RWPE2 (cell line): ENCODE data around the gene SSPN.
"Not testable (repeated sequence)": the region's sequence is repeated elsewhere in the genome, so short reads cannot be mapped to it uniquely, and the experiment has no call there.

Source experiments
- ATAC-seq: fragments of 200-7000 bp; cut with Tn5 transposase; 3 replicates; pipeline ENCODE4 v1.9.1; 2021; ENCODE audit warnings: low read depth
- DNase-seq: peaks from one replicate; pipeline ENCODE4 v3.0.0-alpha.2; 2020; ENCODE audit warnings: low spot score
- H3K27ac ChIP-seq: fragments of 450-650 bp; 2 replicates; pipeline ENCODE4 v1.5.1; 2017; ENCODE audit warnings: mild to moderate bottlenecking; ENCODE audit not compliant: poor library complexity, severe bottlenecking
- H3K27me3 ChIP-seq: fragments of 250-450 bp; sonication (Bioruptor Pico); 2 replicates; pipeline ENCODE4 v1.5.1; 2021; ENCODE audit warnings: mild to moderate bottlenecking, moderate library complexity; ENCODE audit not compliant: insufficient read depth, poor library complexity, severe bottlenecking
- H3K36me3 ChIP-seq: fragments of 250-450 bp; sonication (Bioruptor Pico); 2 replicates; pipeline ENCODE4 v1.5.1; 2020; ENCODE audit warnings: low read depth, mild to moderate bottlenecking, moderate library complexity
- H3K4me1 ChIP-seq: fragments of 250-450 bp; sonication (Bioruptor Pico); 2 replicates; pipeline ENCODE4 v1.5.1; 2021; ENCODE audit warnings: mild to moderate bottlenecking, moderate library complexity; ENCODE audit not compliant: insufficient read depth, poor library complexity, severe bottlenecking
- H3K4me3 ChIP-seq: fragments of 250-450 bp; sonication (Bioruptor Pico); 2 replicates; pipeline ENCODE4 v1.5.1; 2021; ENCODE audit warnings: mild to moderate bottlenecking, moderate library complexity; ENCODE audit not compliant: severe bottlenecking
- H3K9me3 ChIP-seq: fragments of 250-450 bp; sonication (Bioruptor Pico); 2 replicates; pipeline ENCODE4 v1.5.1; 2021; ENCODE audit warnings: mild to moderate bottlenecking, moderate library complexity; ENCODE audit not compliant: severe bottlenecking
- CTCF ChIP-seq: fragments of 450-650 bp; IDR thresholded peaks from one replicate; pipeline ENCODE4 v1.5.1; 2017; ENCODE audit warnings: mild to moderate bottlenecking, moderate library complexity; ENCODE audit not compliant: poor library complexity, severe bottlenecking

The SSPN gene

GRCh38 chr12:26231470-26231869 lies 36.1 kb downstream of the SSPN start:
- Histone ChIP-seq H3K27ac (no peak overlapping the region), H3K9me3 (no peaks in the 10 kb centered on the region), H3K27me3 (no peaks in the 10 kb centered on the region), H3K4me3 (no peak overlapping the region), H3K4me1 (no peaks in the 10 kb centered on the region), H3K36me3 (no peaks in the 10 kb centered on the region)
- ATAC-seq (no peak), DNase-seq (no peak)
- no peak for TF ChIP-seq CTCF

- DNase-seq (no peak), ATAC-seq (no peak)
- no peak overlapping the region for H3K27ac ChIP-seq
- H3K27me3 ChIP-seq: no peaks in the 10 kb centered on the region
- no peaks in the 10 kb centered on the region for H3K9me3 ChIP-seq
- H3K36me3 ChIP-seq: no peaks in the 10 kb centered on the region
- no peaks in the 10 kb centered on the region for H3K4me1 ChIP-seq
- no peak overlapping the region for H3K4me3 ChIP-seq
- TF ChIP-seq CTCF: no peak
Measured at GRCh38 chr12:26231921-26232320, 36.5 kb downstream of the SSPN start.

- DNase-seq (no peak), ATAC-seq (no peak)
- TF ChIP-seq CTCF: no peak
- no peak overlapping the region for H3K4me3 ChIP-seq
- no peaks in the 10 kb centered on the region for H3K9me3 ChIP-seq
- H3K27ac ChIP-seq: no peak overlapping the region
- H3K4me1 ChIP-seq: no peaks in the 10 kb centered on the region
- no peaks in the 10 kb centered on the region for H3K27me3 ChIP-seq
- no peaks in the 10 kb centered on the region for H3K36me3 ChIP-seq
Measured at GRCh38 chr12:26233631-26234030, 38.3 kb downstream of the SSPN start.

GRCh38 chr12:26235465-26235864 lies 40.1 kb downstream of the SSPN start:
- H3K27me3 ChIP-seq, H3K4me1 ChIP-seq, DNase-seq, ATAC-seq, H3K4me3 ChIP-seq, H3K36me3 ChIP-seq, H3K9me3 ChIP-seq, H3K27ac ChIP-seq: not testable (repeated sequence)

GRCh38 chr12:26238341-26239121 lies 43.2 kb downstream of the SSPN start:
- no peak for TF ChIP-seq CTCF
- H3K4me1 ChIP-seq: no peaks in the 10 kb centered on the region
- DNase-seq (no peak), ATAC-seq (no peak)
- H3K27ac ChIP-seq: peak overlapping the region; percentile 20
- H3K9me3 ChIP-seq: no peaks in the 10 kb centered on the region
- H3K27me3 ChIP-seq: no peaks in the 10 kb centered on the region
- no peaks in the 10 kb centered on the region for H3K36me3 ChIP-seq
- H3K4me3 ChIP-seq: no peak overlapping the region
